A549 (cell line): ENCODE results near the gene HPSE. TPM values are rescaled to one million over a fixed set of nuclear protein-coding genes. Genes with fewer than 3 reads are reported as not detected.
A peak's percentile ranks its signal among the peaks of the same experiment; 100 is the strongest.

Experiments used
- ATAC-seq, 2 experiments: fragments of 200-7000 bp in 1 of 2; fragments of >200 bp in 1 of 2; cut with Nextera tagmentation in 1 of 2; cut with Tn5 transposase in 1 of 2; 3 replicates each; pipeline versions ENCODE4 v1.8.0 to v1.9.1; 2018 to 2020; ENCODE audit warnings: mild to moderate bottlenecking in 1 of 2, moderate library complexity in 1 of 2
- CTCF ChIA-PET: fragments of 300-600 bp; sonication (Branson Sonifier 250); formaldehyde crosslinking; extraction: SDS; loops from one replicate; lab custom pipeline; 2021; ENCODE audit warnings: antibody characterized with exemption, inconsistent platforms; lab: Yijun Ruan, JAX
- POLR2A ChIA-PET: fragments of 350-600 bp; formaldehyde crosslinking; extraction: SDS; loops from one replicate; lab custom pipeline; 2021; ENCODE audit warnings: antibody characterized with exemption, inconsistent platforms; lab: Yijun Ruan, JAX
- DNase-seq, 2 experiments: peaks; one replicate each; pipeline versions ENCODE4 v3.0.0 to v3.0.0-alpha.2; 2011 to 2016; ENCODE audit warnings: low read depth in 1 of 2, low spot score in 1 of 2
- FAIRE-seq: peaks from 2 replicates; lab custom pipeline; 2011; peaks lifted over from hg19 to GRCh38; lab: Jason Lieb, UNC
- H3K27ac ChIP-seq, 2 experiments: fragments of >200 bp; sonication (Bioruptor Twin); formaldehyde crosslinking; 3 replicates each; pipeline ENCODE4 v1.5.1; 2016 to 2017
- H3K4me1 ChIP-seq: fragments of >200 bp; sonication (Bioruptor Twin); formaldehyde crosslinking; 3 replicates; pipeline ENCODE4 v1.6.1; 2016
- H3K4me2 ChIP-seq: fragments of >200 bp; sonication (Bioruptor Twin); formaldehyde crosslinking; 3 replicates; pipeline ENCODE4 v1.6.1; 2016
- H3K4me3 ChIP-seq: fragments of >200 bp; sonication (Bioruptor Twin); formaldehyde crosslinking; 3 replicates; pipeline ENCODE4 v1.5.1; 2016
- H3K9me3 ChIP-seq: fragments of >200 bp; sonication (Bioruptor Twin); formaldehyde crosslinking; 3 replicates; pipeline ENCODE4 v1.6.1; 2016
- EP300 ChIP-seq, 2 experiments: fragments of >200 bp; sonication (Bioruptor Twin); formaldehyde crosslinking; IDR thresholded peaks; 2 replicates in 1 of 2; 3 replicates in 1 of 2; pipeline ENCODE4 v1.6.1; 2016 to 2017
- ESRRA ChIP-seq: fragments of 150-350 bp; IDR thresholded peaks from 2 replicates; pipeline ENCODE4 v1.6.1; 2014; ENCODE audit warnings: mild to moderate bottlenecking, low read length, borderline replicate concordance
- HES2 ChIP-seq: fragments of >200 bp; sonication (Bioruptor Twin); formaldehyde crosslinking; IDR thresholded peaks from 2 replicates; pipeline ENCODE4 v1.6.1; 2016
- HOXA7 ChIP-seq: fragments of 250-450 bp; sonication (Bioruptor Pico); IDR thresholded peaks from 2 replicates; pipeline ENCODE4 v1.5.0; 2020; ENCODE audit warnings: mild to moderate bottlenecking, moderate library complexity
- MAFK ChIP-seq: fragments of 450-650 bp; IDR thresholded peaks from 2 replicates; pipeline ENCODE4 v1.6.1; 2014; ENCODE audit not compliant: partially characterized antibody
- MAX ChIP-seq: IDR thresholded peaks from 2 replicates; pipeline ENCODE4 v1.6.1; 2012
- MAZ ChIP-seq: fragments of 150-350 bp; IDR thresholded peaks from 2 replicates; pipeline ENCODE4 v1.6.1; 2014; ENCODE audit warnings: antibody characterized with exemption, low read depth, low read length, borderline replicate concordance
- NFE2L2 ChIP-seq: fragments of 150-350 bp; conservative IDR thresholded peaks from 2 replicates; pipeline ENCODE4 v1.6.1; 2014; ENCODE audit warnings: low read length
- NPAS2 ChIP-seq: fragments of 250-450 bp; sonication (Bioruptor Pico); IDR thresholded peaks from 2 replicates; pipeline ENCODE4 v1.8.0; 2022; ENCODE audit warnings: mild to moderate bottlenecking, moderate library complexity, borderline replicate concordance
- NR3C1 ChIP-seq: fragments of >200 bp; sonication (Bioruptor Twin); formaldehyde crosslinking; IDR thresholded peaks from 3 replicates; pipeline ENCODE4 v1.6.1; 2017
- PHF8 ChIP-seq: fragments of 200-600 bp; sonication (generic); IDR thresholded peaks from 2 replicates; pipeline ENCODE4 v1.6.1; 2016; ENCODE audit warnings: low read depth, mild to moderate bottlenecking, antibody characterized with exemption, moderate library complexity, borderline replicate concordance
- RAD21 ChIP-seq, 2 experiments: fragments of >200 bp in 1 of 2; sonication (Bioruptor Twin) in 1 of 2; formaldehyde crosslinking in 1 of 2; IDR thresholded peaks in 1 of 2; conservative IDR thresholded peaks in 1 of 2; 2 replicates in 1 of 2; 3 replicates in 1 of 2; pipeline ENCODE4 v1.6.1; 2012 to 2018; ENCODE audit warnings: inconsistent platforms in 1 of 2
- RARB ChIP-seq: fragments of 250-450 bp; sonication (Bioruptor Pico); IDR thresholded peaks from 2 replicates; pipeline ENCODE4 v1.8.0; 2021; ENCODE audit warnings: mild to moderate bottlenecking, moderate library complexity
- SMC3 ChIP-seq: fragments of >200 bp; sonication (Bioruptor Twin); formaldehyde crosslinking; IDR thresholded peaks from 3 replicates; pipeline ENCODE4 v1.6.1; 2018; ENCODE audit warnings: inconsistent platforms
- SREBF2 ChIP-seq: fragments of 450-650 bp; IDR thresholded peaks from 2 replicates; pipeline ENCODE4 v1.6.1; 2014; ENCODE audit warnings: mild to moderate bottlenecking, moderate library complexity
- USF2 ChIP-seq: fragments of 450-650 bp; IDR thresholded peaks from 2 replicates; pipeline ENCODE4 v1.6.1; 2014; ENCODE audit warnings: antibody characterized with exemption
- ZFP36 ChIP-seq: fragments of 450-650 bp; IDR thresholded peaks from 2 replicates; pipeline ENCODE4 v1.6.1; 2014; ENCODE audit warnings: borderline replicate concordance; ENCODE audit not compliant: partially characterized antibody
- ZNF302 ChIP-seq: fragments of 250-450 bp; sonication (Bioruptor Pico); IDR thresholded peaks from 2 replicates; pipeline ENCODE4 v1.9.0; 2021; ENCODE audit warnings: inconsistent platforms, mild to moderate bottlenecking, moderate library complexity
- WGBS: methylation state at CpG from one replicate; pipeline ENCODE4 v1.1.6; 2017; ENCODE audit errors: missing lambda C conversion rate; 5-methylcytosine and 5-hydroxymethylcytosine counted together
- polyA plus RNA-seq, 4 experiments: library from polyadenylated mRNA; depleted of rRNA in 3 of 4; stranded (reverse); fragments of >200 nt; fragmentation: RNase III in 1 of 4; extraction: RNeasy Plus Mini Kit Qiagen cat#74134 plus additional on column Dnase treatment in 1 of 4; gene quantifications; 2 replicates in 3 of 4; 3 replicates in 1 of 4; pipeline ENCODE4 v1.2.3, GENCODE V29; 2011 to 2017
- TF ChIP-seq, protein P1 (sequence below): fragments of 200-600 bp; sonication (generic); IDR thresholded peaks from 2 replicates; pipeline ENCODE4 v1.6.1; 2016; ENCODE audit warnings: antibody characterized with exemption, mild to moderate bottlenecking, moderate library complexity
- TF ChIP-seq, protein P2 (sequence below): fragments of 250-450 bp; sonication (Bioruptor Pico); IDR thresholded peaks from 2 replicates; pipeline ENCODE4 v1.5.0; 2020; ENCODE audit warnings: low read depth, mild to moderate bottlenecking, moderate library complexity

The HPSE gene
- polyA plus RNA-seq, 2 of the 4 experiments (the other 2 are of a cell fraction) = 0.72 to 1.7 TPM

DNA sequence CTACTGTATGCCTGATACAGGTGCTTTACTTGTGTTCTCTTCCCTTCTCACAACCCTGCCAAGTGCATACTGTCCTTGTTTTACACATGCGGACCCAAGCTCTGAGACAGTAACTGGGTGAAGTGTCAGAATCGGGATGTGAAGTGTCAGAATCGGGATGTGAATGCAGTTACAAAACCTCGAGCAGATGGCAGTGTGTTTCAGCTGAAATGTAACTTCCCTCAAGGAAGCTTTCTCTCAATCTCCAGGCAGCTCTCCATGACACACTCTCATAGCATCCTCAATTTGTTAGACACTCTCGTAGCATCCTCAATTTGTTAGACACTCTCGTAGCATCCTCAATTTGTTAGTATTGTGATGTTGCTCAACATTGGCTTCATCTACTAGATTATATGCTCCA, 1.1 kb upstream of the HPSE start:
- Histone ChIP-seq H3K27ac (peak overlapping the region in 1 of 2 experiments; percentile 86; a peak in 2 of 6 replicates), H3K9me3 (0 out of 3 replicates have a peak, but pooled peaks cover 4% of the 10 kb centered on the region), H3K4me2 (peak overlapping the region; percentile 84), H3K4me3 (peak overlapping the region; percentile 45; the same call in 1 of the 3 replicates), H3K4me1 (0 out of 3 replicates have a peak, but pooled peaks cover 5% of the 10 kb centered on the region)
- ATAC-seq (no peak), DNase-seq (no peak), FAIRE-seq (no peak)
- 58% methylated on average over 6 of the region's 6 CpGs for WGBS
- ChIA-PET POLR2A (no interaction called here), CTCF (no interaction called here)
- TF ChIP-seq RAD21 (conservative IDR thresholded peaks at IDR 0.05 in 1 of 2, IDR thresholded peaks at IDR 0.05 in 1 of 2) (no peak), EP300 (IDR thresholded peaks at IDR 0.05) (no peak), SMC3 (no peak), NR3C1 (no peak), ZNF302 (CRISPR knock-in tag) (no peak), MAFK (no peak), NFE2L2 (no peak)
- TF ChIP-seq, protein P1, sequence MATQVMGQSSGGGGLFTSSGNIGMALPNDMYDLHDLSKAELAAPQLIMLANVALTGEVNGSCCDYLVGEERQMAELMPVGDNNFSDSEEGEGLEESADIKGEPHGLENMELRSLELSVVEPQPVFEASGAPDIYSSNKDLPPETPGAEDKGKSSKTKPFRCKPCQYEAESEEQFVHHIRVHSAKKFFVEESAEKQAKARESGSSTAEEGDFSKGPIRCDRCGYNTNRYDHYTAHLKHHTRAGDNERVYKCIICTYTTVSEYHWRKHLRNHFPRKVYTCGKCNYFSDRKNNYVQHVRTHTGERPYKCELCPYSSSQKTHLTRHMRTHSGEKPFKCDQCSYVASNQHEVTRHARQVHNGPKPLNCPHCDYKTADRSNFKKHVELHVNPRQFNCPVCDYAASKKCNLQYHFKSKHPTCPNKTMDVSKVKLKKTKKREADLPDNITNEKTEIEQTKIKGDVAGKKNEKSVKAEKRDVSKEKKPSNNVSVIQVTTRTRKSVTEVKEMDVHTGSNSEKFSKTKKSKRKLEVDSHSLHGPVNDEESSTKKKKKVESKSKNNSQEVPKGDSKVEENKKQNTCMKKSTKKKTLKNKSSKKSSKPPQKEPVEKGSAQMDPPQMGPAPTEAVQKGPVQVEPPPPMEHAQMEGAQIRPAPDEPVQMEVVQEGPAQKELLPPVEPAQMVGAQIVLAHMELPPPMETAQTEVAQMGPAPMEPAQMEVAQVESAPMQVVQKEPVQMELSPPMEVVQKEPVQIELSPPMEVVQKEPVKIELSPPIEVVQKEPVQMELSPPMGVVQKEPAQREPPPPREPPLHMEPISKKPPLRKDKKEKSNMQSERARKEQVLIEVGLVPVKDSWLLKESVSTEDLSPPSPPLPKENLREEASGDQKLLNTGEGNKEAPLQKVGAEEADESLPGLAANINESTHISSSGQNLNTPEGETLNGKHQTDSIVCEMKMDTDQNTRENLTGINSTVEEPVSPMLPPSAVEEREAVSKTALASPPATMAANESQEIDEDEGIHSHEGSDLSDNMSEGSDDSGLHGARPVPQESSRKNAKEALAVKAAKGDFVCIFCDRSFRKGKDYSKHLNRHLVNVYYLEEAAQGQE = no peak
- TF ChIP-seq, protein P2, sequence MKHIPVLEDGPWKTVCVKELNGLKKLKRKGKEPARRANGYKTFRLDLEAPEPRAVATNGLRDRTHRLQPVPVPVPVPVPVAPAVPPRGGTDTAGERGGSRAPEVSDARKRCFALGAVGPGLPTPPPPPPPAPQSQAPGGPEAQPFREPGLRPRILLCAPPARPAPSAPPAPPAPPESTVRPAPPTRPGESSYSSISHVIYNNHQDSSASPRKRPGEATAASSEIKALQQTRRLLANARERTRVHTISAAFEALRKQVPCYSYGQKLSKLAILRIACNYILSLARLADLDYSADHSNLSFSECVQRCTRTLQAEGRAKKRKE (CRISPR knock-in tag) = no peak

- H3K4me2 ChIP-seq = no peak overlapping the region
- no peak overlapping the region for H3K4me3 ChIP-seq
- FAIRE-seq = no peak
- no peak for DNase-seq
- POLR2A ChIA-PET = no interaction called here
- CTCF ChIA-PET = no interaction called here
- H3K4me1 ChIP-seq = 0 out of 3 replicates have a peak, but pooled peaks cover 5% of the 10 kb centered on the region
- WGBS = 85% methylated on average over 3 of the region's 3 CpGs
- ATAC-seq = no peak
- H3K27ac ChIP-seq = no peak overlapping the region
- TF ChIP-seq MAZ (no peak), RARB (no peak)
- H3K9me3 ChIP-seq = no peaks in the 10 kb centered on the region
Observed at GRCh38 chr4:83331956-83332355, 2.7 kb downstream of the HPSE start.

DNA sequence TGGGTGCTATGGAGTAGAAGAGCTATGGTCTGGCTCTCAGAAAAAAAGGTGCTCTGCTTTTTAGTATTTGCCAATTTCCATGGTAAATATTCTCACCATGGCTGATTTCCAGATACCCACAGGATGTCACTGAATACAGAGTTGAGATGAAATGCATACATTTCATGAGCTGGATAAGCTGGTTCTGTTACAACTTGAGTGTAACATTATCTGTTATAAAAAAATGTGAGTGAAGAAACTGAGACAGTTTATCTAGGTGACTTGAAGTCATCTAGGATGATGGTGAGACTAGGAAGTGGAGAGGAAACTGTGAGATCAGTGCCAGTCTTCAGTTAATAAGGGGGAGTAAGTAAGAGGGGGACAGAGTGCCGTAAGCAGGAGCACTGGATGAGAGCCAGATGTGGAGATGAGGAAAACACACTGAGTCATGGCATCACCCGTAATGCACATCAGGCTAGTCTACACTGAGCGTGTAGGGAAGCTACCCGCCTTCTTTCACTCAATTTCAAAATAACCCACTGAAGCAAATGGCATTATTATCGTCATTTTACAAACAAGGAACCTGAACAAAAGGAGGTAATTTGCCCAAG, 5.0 kb downstream of the HPSE start:
- 70% methylated on average over 5 of the region's 5 CpGs for WGBS
- no peak for DNase-seq
- Histone ChIP-seq H3K9me3 (no peaks in the 10 kb centered on the region), H3K4me3 (no peak overlapping the region), H3K27ac (no peak overlapping the region), H3K4me2 (no peak overlapping the region), H3K4me1 (no peaks in the 10 kb centered on the region)
- ATAC-seq = no peak
- CTCF ChIA-PET = interaction anchor here (0.8 to 0.9 kb wide), 2 partner anchors 32 to 49 kb away, joined by 3 read pairs; no protein-coding TSS in a partner anchor
- TF ChIP-seq PHF8 = no peak
- no peak for TF ChIP-seq HOXA7 (CRISPR knock-in tag)
- no peak for TF ChIP-seq ZFP36
- no peak for TF ChIP-seq ESRRA
- TF ChIP-seq NPAS2 (CRISPR knock-in tag) = no peak
- TF ChIP-seq MAX = no peak
- TF ChIP-seq SREBF2 = no peak
- no peak for TF ChIP-seq HES2
- TF ChIP-seq USF2 = no peak
- TF ChIP-seq, protein P2 (CRISPR knock-in tag) = no peak
- POLR2A ChIA-PET = no interaction called here
- no peak for FAIRE-seq
